Measurements from ENCODE around the gene CXCL3. TPM values are rescaled to one million over a fixed set of nuclear protein-coding genes. Genes with fewer than 3 reads are reported as not detected.

The CXCL3 gene
- total RNA-seq, 2 donors from 2014 or later: not detected

DNA sequence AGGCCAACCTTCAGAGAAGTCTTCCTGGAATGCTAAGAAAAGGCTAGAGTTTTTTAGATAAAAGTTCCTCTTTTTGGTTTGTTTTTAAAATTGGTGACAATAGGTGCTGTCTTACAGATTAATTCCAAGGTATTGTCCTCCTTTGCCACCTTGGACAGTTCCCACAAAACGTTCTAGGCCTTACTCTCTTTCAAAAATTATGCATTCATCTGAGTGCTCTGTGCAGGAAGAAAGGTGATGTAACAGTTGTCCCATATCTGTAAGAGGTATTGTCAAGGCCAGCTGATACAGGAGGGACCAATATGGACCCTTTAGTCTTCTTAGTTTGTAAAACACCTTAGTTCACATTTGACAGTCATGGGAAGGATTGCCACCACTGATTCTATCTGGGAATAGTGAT is 24.2 kb downstream of the CXCL3 start:
- Mint-ChIP-seq H3K27ac (no peak overlapping the region), H3K36me3 (ENCODE audit: low read depth) (no peaks in the 10 kb centered on the region), H3K4me1 (no peaks in the 10 kb centered on the region), H3K27me3 (peaks cover 9% of the 10 kb centered on the region), H3K9me3 (no peaks in the 10 kb centered on the region), H3K4me3 (no peak overlapping the region)
- ATAC-seq (replicated peaks): no peak

DNA sequence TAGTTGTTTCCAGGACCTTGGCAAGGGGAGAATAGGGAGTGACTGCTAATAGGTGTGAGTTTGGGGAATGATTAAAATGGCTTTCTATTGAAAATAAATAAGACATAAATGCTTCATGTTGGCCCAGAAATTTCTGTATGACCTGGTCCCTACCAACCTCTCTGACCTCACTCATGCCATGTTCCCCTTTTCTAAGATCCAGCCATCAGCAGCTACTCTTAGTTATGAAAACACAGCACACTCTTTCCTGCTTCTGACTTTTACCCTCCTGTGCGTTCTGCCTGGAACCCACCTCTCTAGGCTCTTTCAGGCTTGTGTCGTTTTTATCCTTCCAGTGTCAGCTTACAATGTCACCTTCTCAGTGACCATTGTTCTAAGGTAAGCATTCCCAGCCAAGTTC is 25.2 kb downstream of the CXCL3 start:
- H3K36me3 Mint-ChIP-seq (ENCODE audit: low read depth): no peaks in the 10 kb centered on the region
- H3K4me3 Mint-ChIP-seq: no peak overlapping the region
- H3K27ac Mint-ChIP-seq: no peak overlapping the region
- H3K27me3 Mint-ChIP-seq: peaks cover 9% of the 10 kb centered on the region
- no peaks in the 10 kb centered on the region for H3K4me1 Mint-ChIP-seq
- no peaks in the 10 kb centered on the region for H3K9me3 Mint-ChIP-seq
- no peak for ATAC-seq (replicated peaks)

DNA sequence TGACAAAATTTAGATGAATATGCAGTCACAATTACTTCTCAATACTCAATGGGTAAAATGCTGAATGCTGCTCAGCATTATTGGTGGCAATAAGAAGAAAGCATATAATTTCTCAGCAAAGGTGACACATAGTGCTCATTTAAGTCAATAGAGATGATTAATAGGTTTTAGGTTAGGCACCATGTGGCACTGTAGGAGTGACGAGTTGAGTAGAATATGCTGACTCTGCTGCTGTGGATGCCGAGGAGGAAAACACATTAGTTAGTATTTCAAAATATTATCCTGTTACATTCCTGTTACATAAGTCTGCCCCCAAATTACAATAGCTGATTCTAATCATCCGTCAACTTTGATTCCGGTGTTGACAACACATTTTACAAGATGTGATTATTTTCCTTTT is 26.4 kb downstream of the CXCL3 start:
- H3K4me3 Mint-ChIP-seq: no peak overlapping the region
- no peaks in the 10 kb centered on the region for H3K9me3 Mint-ChIP-seq
- ATAC-seq (replicated peaks): no peak
- no peak overlapping the region for H3K27ac Mint-ChIP-seq
- H3K4me1 Mint-ChIP-seq: no peaks in the 10 kb centered on the region
- H3K36me3 Mint-ChIP-seq (ENCODE audit: low read depth): no peaks in the 10 kb centered on the region
- H3K27me3 Mint-ChIP-seq: peaks cover 9% of the 10 kb centered on the region

DNA sequence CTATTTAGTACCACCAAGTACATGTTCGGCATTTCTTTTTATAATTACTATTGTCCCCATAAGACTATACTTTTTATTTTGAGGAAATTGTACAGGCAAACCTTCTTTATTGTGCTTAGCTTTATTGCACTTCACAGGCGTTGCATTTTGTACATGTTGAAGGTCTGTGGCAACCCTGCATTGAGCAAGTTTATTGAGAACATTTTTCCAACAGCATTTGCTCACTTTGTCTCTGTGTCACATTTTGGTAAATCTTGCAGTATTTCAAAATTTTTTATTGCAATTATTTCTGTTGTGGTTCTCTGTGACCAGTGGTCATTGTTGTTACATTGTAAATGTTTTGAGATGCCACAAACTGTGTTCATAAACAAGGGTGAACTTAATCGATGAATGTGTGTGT is 29.2 kb downstream of the CXCL3 start:
- Mint-ChIP-seq H3K4me3 (no peak overlapping the region), H3K27me3 (peaks cover 6% of the 10 kb centered on the region), H3K27ac (no peak overlapping the region), H3K4me1 (no peaks in the 10 kb centered on the region), H3K9me3 (no peaks in the 10 kb centered on the region), H3K36me3 (ENCODE audit: low read depth) (no peaks in the 10 kb centered on the region)
- ATAC-seq (replicated peaks): no peak

DNA sequence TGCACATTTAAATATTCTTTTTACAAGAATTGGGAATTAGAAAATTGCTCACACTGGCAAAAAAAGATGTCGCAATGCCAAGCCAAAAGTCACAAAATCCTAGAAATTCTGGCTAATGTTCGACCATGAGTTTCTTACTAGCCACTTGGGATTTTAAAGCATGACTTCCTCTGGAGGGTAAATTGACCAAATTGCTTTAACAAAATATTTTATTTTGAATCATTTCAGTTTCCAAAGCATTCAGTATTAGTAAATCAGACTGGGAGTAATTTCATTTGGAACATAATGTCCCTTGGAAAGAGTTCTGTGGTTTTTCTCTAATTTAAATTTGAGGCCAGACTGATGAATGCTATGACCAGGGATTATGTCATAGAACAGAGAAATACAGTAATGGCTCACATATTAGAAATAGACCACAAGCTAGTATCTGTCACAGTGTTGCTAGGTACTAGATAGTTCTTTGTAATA is 32.4 kb downstream of the CXCL3 start:
- Mint-ChIP-seq H3K4me1 (no peaks in the 10 kb centered on the region), H3K27ac (no peak overlapping the region), H3K9me3 (no peaks in the 10 kb centered on the region), H3K27me3 (peaks cover 6% of the 10 kb centered on the region), H3K36me3 (ENCODE audit: low read depth) (no peaks in the 10 kb centered on the region), H3K4me3 (no peak overlapping the region)
- no peak for ATAC-seq (replicated peaks)

DNA sequence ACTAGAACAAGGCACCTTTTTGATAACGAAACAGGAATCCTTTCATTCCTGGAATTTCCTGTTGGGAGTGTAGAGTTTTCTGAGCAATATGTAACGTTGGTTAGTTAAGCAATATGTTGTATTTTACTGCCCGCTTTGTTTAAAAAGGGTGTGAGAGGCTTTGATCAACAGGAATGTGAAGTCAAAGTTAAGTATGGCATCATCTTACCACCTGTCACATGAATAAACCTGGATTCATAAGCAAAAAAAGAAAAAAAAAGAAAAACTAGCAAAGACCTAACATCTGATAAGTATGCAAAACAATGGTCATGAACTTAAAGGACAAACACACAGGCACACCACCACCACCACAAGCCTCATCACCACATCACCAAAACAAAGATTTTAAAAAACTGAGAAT is 33.0 kb downstream of the CXCL3 start:
- Mint-ChIP-seq H3K36me3 (ENCODE audit: low read depth) (no peaks in the 10 kb centered on the region), H3K9me3 (no peaks in the 10 kb centered on the region), H3K4me3 (no peak overlapping the region), H3K27me3 (peaks cover 2% of the 10 kb centered on the region), H3K27ac (no peak overlapping the region), H3K4me1 (no peaks in the 10 kb centered on the region)
- ATAC-seq (replicated peaks): no peak

DNA sequence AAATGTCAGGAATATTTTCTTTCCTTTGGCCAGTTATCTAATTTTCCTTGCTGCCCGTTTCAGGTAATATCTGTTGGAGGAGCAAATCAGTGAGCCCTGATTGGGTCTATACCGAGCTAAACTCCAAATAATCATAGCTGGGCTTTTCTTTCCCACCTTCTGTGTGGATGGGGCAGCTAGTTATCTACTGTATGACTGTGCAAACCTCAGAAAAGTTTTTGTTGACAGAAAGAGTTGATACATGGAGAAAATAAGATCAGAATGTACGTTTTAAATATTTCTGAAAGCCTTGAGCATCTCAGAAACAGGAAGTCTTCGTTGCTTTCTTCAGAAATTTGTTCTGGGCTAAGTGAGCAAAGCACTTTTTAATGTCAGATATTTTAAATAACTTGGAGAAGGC is 33.8 kb downstream of the CXCL3 start:
- H3K9me3 Mint-ChIP-seq: no peaks in the 10 kb centered on the region
- H3K4me3 Mint-ChIP-seq: no peak overlapping the region
- no peaks in the 10 kb centered on the region for H3K4me1 Mint-ChIP-seq
- H3K36me3 Mint-ChIP-seq (ENCODE audit: low read depth): no peaks in the 10 kb centered on the region
- no peak for ATAC-seq (replicated peaks)
- no peaks in the 10 kb centered on the region for H3K27me3 Mint-ChIP-seq
- no peak overlapping the region for H3K27ac Mint-ChIP-seq

DNA sequence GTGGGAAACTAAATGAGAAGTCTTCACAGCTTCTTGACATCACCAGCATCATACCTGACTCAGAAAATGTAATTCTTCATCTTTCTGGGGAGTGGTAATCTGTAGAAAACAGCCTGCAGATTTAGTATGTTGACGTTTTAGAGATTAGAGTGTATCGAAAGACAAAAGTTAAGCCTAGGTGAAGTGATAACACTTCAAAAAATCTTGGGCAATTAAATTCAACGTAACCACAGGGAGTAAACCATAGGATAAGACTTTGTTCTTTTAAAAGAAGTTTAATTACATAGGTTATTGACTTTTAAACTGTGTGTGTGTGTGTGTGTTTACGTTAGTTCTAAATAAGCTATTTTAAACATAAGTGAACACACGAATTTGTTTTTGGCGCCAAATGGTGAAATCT is 38.2 kb downstream of the CXCL3 start:
- no peak overlapping the region for H3K27ac Mint-ChIP-seq
- no peak overlapping the region for H3K4me3 Mint-ChIP-seq
- H3K9me3 Mint-ChIP-seq: no peaks in the 10 kb centered on the region
- peaks cover 4% of the 10 kb centered on the region for H3K27me3 Mint-ChIP-seq
- H3K4me1 Mint-ChIP-seq: no peaks in the 10 kb centered on the region
- no peaks in the 10 kb centered on the region for H3K36me3 Mint-ChIP-seq (ENCODE audit: low read depth)
- no peak for ATAC-seq (replicated peaks)

DNA sequence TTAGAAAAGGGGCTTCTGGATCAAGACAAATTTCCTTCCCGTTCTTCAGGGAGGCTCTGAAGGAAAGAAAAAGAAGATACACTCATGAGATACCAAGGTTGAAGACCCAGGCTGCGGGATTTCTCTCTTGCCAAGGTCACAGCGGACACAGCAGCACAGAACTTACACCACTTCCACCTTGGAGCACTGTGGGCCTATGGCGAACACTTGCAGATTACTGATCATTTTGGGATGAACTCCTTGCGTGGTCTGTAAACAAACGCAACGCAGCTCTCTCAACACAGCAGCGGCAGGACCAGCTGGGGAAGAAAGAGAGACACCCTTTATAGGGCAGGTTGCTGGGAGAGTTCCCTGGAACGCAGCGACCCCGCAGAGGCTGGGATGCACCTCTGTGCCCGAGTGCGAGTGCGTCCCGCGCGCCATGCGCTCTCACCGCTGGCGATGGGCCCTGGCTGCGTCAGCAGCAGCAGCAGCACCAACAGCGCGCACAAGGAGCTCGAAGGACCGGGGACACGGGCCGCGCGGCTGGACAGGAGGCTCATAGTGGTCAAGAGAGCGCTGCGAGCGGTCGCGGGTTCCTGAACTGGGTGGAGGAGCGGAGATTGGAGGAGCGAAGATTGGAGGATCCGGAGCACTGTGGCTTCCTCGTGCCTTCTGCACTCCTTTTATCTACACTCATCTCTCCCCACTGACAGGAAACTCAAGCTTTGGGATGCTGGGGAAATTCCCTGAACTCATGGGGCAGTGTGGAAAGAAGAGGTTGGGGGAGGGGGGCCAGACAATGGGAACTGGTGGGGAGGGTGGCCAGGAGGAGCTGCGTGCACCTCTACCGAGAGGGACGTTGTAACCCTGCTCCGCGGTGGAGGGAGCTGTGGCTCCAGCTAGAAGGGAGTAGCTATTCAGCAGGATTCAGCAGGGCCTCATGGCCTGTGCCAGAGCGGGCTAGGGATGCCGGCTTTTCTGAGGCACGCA is 40.2 kb downstream of the CXCL3 start, which contains the start of gene CXCL5:
Gene CXCL5, minus strand, starts transcription at position 638 of the 972 bp plus-strand sequence. Its CDS starts 96 bp downstream, at position 542.
- no peak within 1 kb of the TSS for H3K4me3 Mint-ChIP-seq
- no peak within 1 kb of the TSS for H3K27ac Mint-ChIP-seq
- H3K36me3 Mint-ChIP-seq (ENCODE audit: low read depth): no peaks in the 10 kb centered on the region
- no peaks in the 10 kb centered on the region for H3K4me1 Mint-ChIP-seq
- peaks cover 7% of the 10 kb centered on the region for H3K27me3 Mint-ChIP-seq
- ATAC-seq (replicated peaks): no peak
- H3K9me3 Mint-ChIP-seq: no peaks in the 10 kb centered on the region

DNA sequence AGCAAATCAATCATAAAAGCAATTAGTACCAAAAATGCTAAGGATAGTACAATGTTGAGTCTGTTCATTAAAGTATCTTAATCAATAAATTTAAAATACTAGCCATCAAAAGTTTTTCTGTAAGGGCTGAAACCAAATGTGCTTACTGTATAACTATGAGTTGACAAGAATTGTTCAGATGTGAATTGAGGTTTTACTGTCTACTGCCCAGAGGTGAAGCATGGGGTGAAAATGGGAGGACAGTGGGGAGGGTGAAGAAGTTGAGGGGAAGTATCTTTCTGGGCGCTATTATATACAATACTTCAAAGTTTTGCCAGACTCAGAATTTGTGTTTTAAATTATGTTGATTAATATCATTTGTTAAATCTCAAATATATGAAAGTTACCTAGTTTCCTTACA is 46.4 kb downstream of the CXCL3 start:
- H3K4me1 Mint-ChIP-seq: no peaks in the 10 kb centered on the region
- ATAC-seq (replicated peaks): no peak
- H3K9me3 Mint-ChIP-seq: no peaks in the 10 kb centered on the region
- no peak overlapping the region for H3K4me3 Mint-ChIP-seq
- no peaks in the 10 kb centered on the region for H3K36me3 Mint-ChIP-seq (ENCODE audit: low read depth)
- no peak overlapping the region for H3K27ac Mint-ChIP-seq
- peaks cover 3% of the 10 kb centered on the region for H3K27me3 Mint-ChIP-seq

DNA sequence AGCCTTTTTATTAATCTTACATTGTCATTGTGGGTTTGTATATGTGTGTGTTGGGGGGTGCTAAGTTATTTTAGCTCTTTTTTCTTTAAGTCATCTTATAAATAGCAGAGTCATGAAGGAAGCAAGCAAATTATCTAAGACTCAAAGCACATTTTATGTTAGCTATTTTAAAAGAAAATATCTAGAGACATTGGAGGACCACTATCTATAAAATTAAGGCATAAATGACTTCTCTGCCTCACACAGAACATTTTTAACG is 46.8 kb downstream of the CXCL3 start:
- ATAC-seq (replicated peaks): no peak
- Mint-ChIP-seq H3K9me3 (no peaks in the 10 kb centered on the region), H3K27me3 (peaks cover 3% of the 10 kb centered on the region)

DNA sequence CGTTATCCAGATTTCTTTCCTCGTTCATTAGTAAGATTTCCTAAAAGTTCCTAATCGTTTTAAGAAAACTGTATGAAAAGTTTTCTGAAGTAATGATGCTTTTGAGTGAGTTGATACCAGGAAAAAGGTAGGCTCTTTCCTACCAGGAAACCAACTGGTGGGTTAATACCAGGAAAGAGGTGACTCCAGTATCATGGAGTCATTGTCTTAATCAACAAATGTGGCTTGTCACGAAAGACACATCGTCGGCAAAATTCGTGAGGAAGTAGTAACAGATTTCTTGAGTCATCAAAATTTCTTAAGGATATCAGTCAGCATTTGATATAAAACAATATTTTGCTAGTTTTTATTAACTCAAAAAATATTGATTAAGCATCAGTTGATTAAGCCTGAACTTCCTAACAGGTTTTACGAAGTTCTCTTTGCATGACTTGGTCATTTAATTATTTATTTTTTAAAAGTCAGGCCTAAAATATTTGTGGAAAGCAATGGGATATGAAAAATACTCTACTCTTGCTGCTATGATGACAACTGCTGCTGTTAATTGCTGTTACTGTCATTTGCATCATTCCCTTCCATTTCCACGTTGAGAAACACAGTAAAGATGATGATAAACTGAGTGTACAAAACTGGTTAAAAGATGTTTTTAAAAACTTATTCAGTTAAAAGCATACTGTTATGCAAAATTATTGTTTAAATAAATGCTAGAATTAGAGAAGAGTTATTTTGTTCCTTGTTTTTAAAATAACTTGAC is 47.3 kb downstream of the CXCL3 start:
- Mint-ChIP-seq H3K27me3 (peaks cover 3% of the 10 kb centered on the region), H3K9me3 (no peaks in the 10 kb centered on the region), H3K36me3 (ENCODE audit: low read depth) (no peaks in the 10 kb centered on the region), H3K27ac (no peak overlapping the region), H3K4me3 (no peak overlapping the region), H3K4me1 (no peaks in the 10 kb centered on the region)
- ATAC-seq (replicated peaks): no peak

More for the DNA sequence above, 46.8 kb downstream of the CXCL3 start:
- no peaks in the 10 kb centered on the region for H3K4me1 Mint-ChIP-seq
- no peak overlapping the region for H3K27ac Mint-ChIP-seq
- no peaks in the 10 kb centered on the region for H3K36me3 Mint-ChIP-seq (ENCODE audit: low read depth)
- H3K4me3 Mint-ChIP-seq: no peak overlapping the region

DNA sequence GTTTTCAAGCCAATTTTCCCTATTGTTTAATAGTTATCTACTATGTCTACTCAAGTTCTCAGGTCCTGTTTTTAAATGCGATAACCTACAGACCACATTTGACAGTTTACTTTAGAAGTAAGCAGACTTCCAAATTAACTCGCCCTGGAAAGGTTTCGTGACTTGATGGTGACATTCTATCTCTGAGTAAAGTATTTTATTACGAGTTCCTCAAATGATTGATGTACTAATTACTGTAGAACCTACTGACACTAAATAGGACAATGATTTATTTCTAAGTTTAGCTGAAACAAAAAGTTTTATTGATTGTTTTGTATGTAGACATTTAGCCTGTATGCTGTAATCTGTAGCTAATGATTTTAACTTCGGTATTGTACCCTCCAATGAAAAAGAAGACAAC is 48.6 kb downstream of the CXCL3 start:
- Mint-ChIP-seq H3K27me3 (peaks cover 3% of the 10 kb centered on the region), H3K4me1 (no peaks in the 10 kb centered on the region), H3K36me3 (ENCODE audit: low read depth) (no peaks in the 10 kb centered on the region), H3K27ac (no peak overlapping the region), H3K9me3 (no peaks in the 10 kb centered on the region), H3K4me3 (no peak overlapping the region)
- ATAC-seq (replicated peaks): no peak

DNA sequence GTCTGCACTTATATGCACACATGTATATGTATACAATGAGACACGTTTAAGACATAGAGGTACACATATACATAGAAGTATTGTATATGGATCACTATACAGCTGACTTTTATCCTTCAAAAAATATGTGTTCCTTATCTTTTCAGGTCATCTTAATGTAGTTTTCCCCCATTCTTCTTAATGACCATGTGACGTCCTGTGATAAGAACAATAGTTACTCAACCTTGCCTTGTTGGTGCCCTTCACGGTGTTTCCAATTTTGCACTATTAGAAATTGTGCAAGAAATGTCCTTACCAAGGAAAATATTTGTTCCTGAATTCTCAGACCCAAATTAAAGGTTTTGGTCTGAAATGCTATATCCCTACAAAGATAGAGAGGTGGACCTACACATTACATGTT is 49.5 kb downstream of the CXCL3 start:
- Mint-ChIP-seq H3K36me3 (ENCODE audit: low read depth) (no peaks in the 10 kb centered on the region), H3K4me3 (no peak overlapping the region), H3K27me3 (peaks cover under 1% of the 10 kb centered on the region), H3K27ac (no peak overlapping the region), H3K4me1 (no peaks in the 10 kb centered on the region), H3K9me3 (no peaks in the 10 kb centered on the region)
- no peak for ATAC-seq (replicated peaks)

DNA sequence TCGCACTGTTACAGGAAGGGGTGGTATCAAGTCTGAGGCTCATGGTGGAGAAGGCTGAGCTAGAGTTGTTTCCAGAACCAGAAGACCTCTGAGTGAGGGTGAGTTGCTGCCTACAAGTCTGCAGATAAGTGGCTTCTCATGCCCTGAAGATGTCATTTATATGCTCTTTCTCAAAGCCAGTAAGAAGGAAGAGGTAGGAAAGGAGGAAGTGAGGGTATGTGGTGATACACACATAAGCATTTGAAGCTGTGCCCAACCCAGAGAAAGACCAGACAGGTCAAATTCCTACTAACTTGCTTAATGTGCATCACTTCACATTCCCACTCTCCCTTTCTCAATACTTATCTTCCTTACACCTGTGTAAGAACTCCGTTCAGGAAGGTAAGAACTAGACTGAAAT is 50.4 kb downstream of the CXCL3 start, which contains the start of gene PPBP:
Gene PPBP, minus strand, starts transcription at position 130 of the 400 bp plus-strand sequence. Its CDS starts 87 bp downstream, at position 43.
- Mint-ChIP-seq H3K36me3 (ENCODE audit: low read depth) (no peaks in the 10 kb centered on the region), H3K4me1 (no peaks in the 10 kb centered on the region), H3K27ac (no peak within 1 kb of the TSS), H3K27me3 (no peaks in the 10 kb centered on the region), H3K4me3 (no peak within 1 kb of the TSS), H3K9me3 (no peaks in the 10 kb centered on the region)
- no peak for ATAC-seq (replicated peaks)
